Fibroblast of lung (primary cell): ENCODE measurements around the gene TF. TPM values are rescaled to one million over a fixed set of nuclear protein-coding genes. Genes with fewer than 3 reads are reported as not detected.

Experiments used
- DNase-seq, 2 donors: peaks; one replicate each; pipeline versions ENCODE4 v3.0.0 to v3.0.0-alpha.2; 2010; ENCODE audit warnings: low read depth in 2 of 2
- H2AFZ ChIP-seq: 2 replicates; pipeline ENCODE4 v1.5.1; 2012; ENCODE audit warnings: low read length, control low read depth, inconsistent platforms
- H3K27ac ChIP-seq: 2 replicates; pipeline ENCODE4 v1.5.1; 2011; ENCODE audit warnings: low read length, control low read depth; ENCODE audit not compliant: insufficient read depth
- H3K27me3 ChIP-seq: 2 replicates; pipeline ENCODE4 v1.5.1; 2011; ENCODE audit warnings: mild to moderate bottlenecking, low read length; ENCODE audit not compliant: control insufficient read depth, insufficient read depth
- H3K36me3 ChIP-seq: 2 replicates; pipeline ENCODE4 v1.5.1; 2011; ENCODE audit warnings: low read length; ENCODE audit not compliant: control insufficient read depth, insufficient read depth
- H3K4me1 ChIP-seq: 2 replicates; pipeline ENCODE4 v1.5.1; 2011; ENCODE audit warnings: low read length; ENCODE audit not compliant: control insufficient read depth, insufficient read depth; ENCODE audit errors: extremely low read depth
- H3K4me2 ChIP-seq: 2 replicates; pipeline ENCODE4 v1.5.1; 2011; ENCODE audit warnings: low read length, control low read depth; ENCODE audit not compliant: insufficient read depth; ENCODE audit errors: extremely low read depth
- H3K4me3 ChIP-seq, 4 experiments: fragments of 200-600 bp in 1 of 4; sonication (generic) in 1 of 4; replicated peaks in 1 of 4; 2 replicates each; pipeline ENCODE4 v1.5.1; 2011 to 2016; ENCODE audit warnings: low read length in 4 of 4, low read depth in 3 of 4, mild to moderate bottlenecking in 3 of 4, control low read depth in 2 of 4, inconsistent platforms in 1 of 4, mixed read lengths in 1 of 4; ENCODE audit not compliant: insufficient read depth in 1 of 4; ENCODE audit errors: control extremely low read depth in 1 of 4
- H3K79me2 ChIP-seq: 2 replicates; pipeline ENCODE4 v1.5.1; 2012; ENCODE audit warnings: mild to moderate bottlenecking, low read length, inconsistent platforms; ENCODE audit not compliant: control insufficient read depth, insufficient read depth
- H3K9ac ChIP-seq: 2 replicates; pipeline ENCODE4 v1.5.1; 2011; ENCODE audit warnings: mild to moderate bottlenecking, low read length, control low read depth; ENCODE audit not compliant: insufficient read depth
- H3K9me3 ChIP-seq: 2 replicates; pipeline ENCODE4 v1.5.1; 2012; ENCODE audit warnings: low read depth, low read length; ENCODE audit not compliant: control insufficient read depth, insufficient read depth
- H4K20me1 ChIP-seq: 2 replicates; pipeline ENCODE4 v1.5.1; 2011; ENCODE audit warnings: low read length; ENCODE audit not compliant: control insufficient read depth, insufficient read depth; ENCODE audit errors: extremely low read depth
- CTCF ChIP-seq, 2 donors: IDR thresholded peaks in 1 of 2; conservative IDR thresholded peaks in 1 of 2; 1 replicate in 1 of 2; 2 replicates in 1 of 2; pipeline ENCODE4 v1.5.1; 2011 to 2012; ENCODE audit warnings: low read length in 2 of 2, control low read depth in 1 of 2, inconsistent platforms in 1 of 2, low read depth in 1 of 2, mild to moderate bottlenecking in 1 of 2
- EZH2 ChIP-seq: IDR thresholded peaks from 2 replicates; pipeline ENCODE4 v1.5.1; 2012; ENCODE audit warnings: low read length, control low read depth, mild to moderate bottlenecking; ENCODE audit errors: missing control alignments
- polyA plus RNA-seq, 2 donors: library from polyadenylated mRNA; depleted of rRNA in 1 of 2; stranded (reverse) in 1 of 2; unstranded in 1 of 2; fragments of >200 nt; gene quantifications; 2 replicates each; pipeline ENCODE4 v1.2.1, GENCODE V29; 2011 to 2012; ENCODE audit warnings: missing spikeins in 1 of 2
- total RNA-seq: library from RNA; depleted of rRNA; stranded (reverse); fragments of >200 nt; gene quantifications from 2 replicates; pipeline ENCODE4 v1.2.1, GENCODE V29; 2014

The TF gene
- total and polyA plus RNA-seq, 2 donors (not counting 1 experiment from before 2014, with no cell fraction given): 0.05 to 0.33 TPM

DNA sequence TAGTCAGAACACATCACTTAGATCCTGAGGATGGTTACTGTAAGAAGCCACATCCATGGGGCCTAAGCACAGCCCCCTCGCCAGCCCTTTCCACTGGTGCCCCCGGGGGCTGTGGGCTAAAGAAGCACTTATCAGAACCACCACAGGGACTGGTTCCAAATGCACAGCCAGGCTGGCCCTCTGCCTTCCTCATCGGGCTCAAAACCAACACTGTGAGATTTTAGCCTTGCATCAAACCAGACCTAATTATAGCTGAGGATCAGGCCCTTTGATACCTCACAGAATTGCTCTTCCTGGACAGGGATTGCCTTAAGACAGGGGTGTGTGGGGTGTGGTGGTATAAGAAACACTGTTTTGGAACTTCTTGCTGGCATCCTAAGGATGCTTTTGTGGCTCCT, 83.1 kb downstream of the TF start:
- Histone ChIP-seq H3K27me3 (no peaks in the 10 kb centered on the region), H3K79me2 (no peaks in the 10 kb centered on the region), H3K4me1 (no peaks in the 10 kb centered on the region), H2AFZ (no peak overlapping the region), H3K9ac (no peak overlapping the region), H3K36me3 (no peaks in the 10 kb centered on the region), H3K4me2 (no peak overlapping the region), H3K9me3 (no peaks in the 10 kb centered on the region), H3K27ac (no peak overlapping the region), H4K20me1 (no peaks in the 10 kb centered on the region), H3K4me3 (no peak overlapping the region)
- TF ChIP-seq EZH2: no peak
- TF ChIP-seq CTCF (conservative IDR thresholded peaks at IDR 0.05 in 1 of 2, IDR thresholded peaks at IDR 0.05 in 1 of 2; ENCODE audit: low read depth in 1 of 2, low read length in 2 of 2): no peak
- DNase-seq: no peak

- Histone ChIP-seq H3K9me3 (no peaks in the 10 kb centered on the region), H3K27me3 (no peaks in the 10 kb centered on the region), H3K36me3 (no peaks in the 10 kb centered on the region), H4K20me1 (no peaks in the 10 kb centered on the region), H3K9ac (no peak overlapping the region), H2AFZ (no peak overlapping the region), H3K4me1 (no peaks in the 10 kb centered on the region), H3K4me2 (no peak overlapping the region), H3K79me2 (no peaks in the 10 kb centered on the region), H3K27ac (no peak overlapping the region), H3K4me3 (no peak overlapping the region)
- TF ChIP-seq EZH2 (no peak), CTCF (conservative IDR thresholded peaks at IDR 0.05 in 1 of 2, IDR thresholded peaks at IDR 0.05 in 1 of 2; ENCODE audit: low read depth in 1 of 2, low read length in 2 of 2) (no peak)
- DNase-seq: no peak
These were observed 83.9 kb downstream of the TF start for GRCh38 chr3:133830071-133830470.

GRCh38 chr3:133831966-133832801, 86.0 kb downstream of the TF start:
- H2AFZ ChIP-seq: no peak overlapping the region
- H3K27me3 ChIP-seq: no peaks in the 10 kb centered on the region
- H3K9me3 ChIP-seq: no peaks in the 10 kb centered on the region
- no peaks in the 10 kb centered on the region for H3K79me2 ChIP-seq
- TF ChIP-seq EZH2 (no peak), CTCF (conservative IDR thresholded peaks at IDR 0.05 in 1 of 2, IDR thresholded peaks at IDR 0.05 in 1 of 2; ENCODE audit: low read depth in 1 of 2, low read length in 2 of 2) (no peak)
- no peak overlapping the region for H3K9ac ChIP-seq
- no peak for DNase-seq
- H3K4me2 ChIP-seq: no peak overlapping the region
- H3K4me3 ChIP-seq: no peak overlapping the region
- H3K27ac ChIP-seq: no peak overlapping the region
- no peaks in the 10 kb centered on the region for H3K36me3 ChIP-seq
- no peaks in the 10 kb centered on the region for H3K4me1 ChIP-seq
- no peaks in the 10 kb centered on the region for H4K20me1 ChIP-seq
